22Rv1 (cell line): ENCODE results near the gene DIPK1B.

Source experiments
- CTCF ChIP-seq: fragments of 450-650 bp; IDR thresholded peaks from 2 replicates; pipeline ENCODE4 v1.5.1; 2017; ENCODE audit warnings: mild to moderate bottlenecking
- ZFX ChIP-seq: fragments of 450-650 bp; IDR thresholded peaks from 2 replicates; pipeline ENCODE4 v1.6.1; 2017; ENCODE audit warnings: antibody characterized with exemption, borderline replicate concordance

DNA sequence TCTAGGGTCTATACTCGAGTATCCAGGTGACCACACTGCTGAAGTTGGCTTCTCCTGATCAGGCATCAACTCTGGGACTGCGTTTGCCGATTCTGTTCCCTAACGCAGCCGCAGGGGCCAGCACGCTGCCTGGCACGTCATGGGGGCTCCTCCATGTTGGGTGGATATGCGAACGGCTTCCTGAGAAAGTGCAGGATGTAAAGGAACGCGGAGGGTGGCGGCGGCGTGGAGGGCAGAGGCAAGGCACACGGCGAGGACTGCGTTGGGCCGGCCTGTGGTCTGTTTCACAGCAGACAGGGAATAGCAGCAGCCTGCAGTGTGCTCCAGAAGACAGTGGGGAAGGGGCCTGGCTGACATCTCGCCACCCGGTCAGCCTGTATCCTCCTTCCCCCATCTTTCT lies 26.6 kb downstream of the DIPK1B start:
- TF ChIP-seq CTCF (no peak), ZFX (no peak)
